HG03039 (cell line): ENCODE results near the gene CPLANE1.

Source experiments
- ATAC-seq: cut with Tn5 transposase; IDR thresholded peaks from one replicate; pipeline ENCODE4 v1.9.1; 2021; ENCODE audit warnings: mild to moderate bottlenecking, moderate library complexity; ENCODE audit not compliant: unreplicated experiment

Gene CPLANE1

DNA sequence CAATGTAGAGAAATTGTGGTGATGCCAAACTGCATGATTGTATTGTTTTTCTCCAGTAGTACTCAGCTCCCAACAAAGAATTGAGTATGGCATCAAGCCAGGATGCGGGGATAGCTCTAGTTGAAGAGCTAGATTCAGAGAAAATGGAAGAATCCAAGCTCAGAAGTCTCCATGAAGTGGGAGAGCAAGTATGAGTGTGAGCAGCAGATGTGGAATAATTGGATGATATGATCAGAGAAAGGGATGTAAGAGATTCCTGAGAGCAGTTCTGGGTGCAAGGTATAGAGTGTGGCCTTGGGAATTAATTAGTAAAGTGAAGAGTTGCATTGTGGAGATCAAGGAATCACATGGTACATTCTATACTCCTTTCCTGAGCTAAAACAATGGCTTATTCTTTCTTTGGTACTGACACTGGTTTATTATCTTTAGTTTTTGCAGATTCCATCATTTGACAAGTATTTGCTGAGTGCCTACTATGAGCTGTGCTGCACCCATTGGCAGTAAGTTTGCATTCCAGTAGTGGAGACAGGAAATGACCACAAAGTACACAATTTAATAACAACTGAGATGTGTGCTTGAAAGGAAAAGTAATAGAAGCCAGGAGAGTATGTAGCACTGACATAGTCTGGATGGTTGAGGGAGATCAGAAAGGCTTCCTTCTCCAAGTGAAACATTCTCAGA is 177.1 kb downstream of the CPLANE1 start:
- ATAC-seq, result no peak

- ATAC-seq, result no peak
Measured at GRCh38 chr5:37071487-37071886, 177.7 kb downstream of the CPLANE1 start.

DNA sequence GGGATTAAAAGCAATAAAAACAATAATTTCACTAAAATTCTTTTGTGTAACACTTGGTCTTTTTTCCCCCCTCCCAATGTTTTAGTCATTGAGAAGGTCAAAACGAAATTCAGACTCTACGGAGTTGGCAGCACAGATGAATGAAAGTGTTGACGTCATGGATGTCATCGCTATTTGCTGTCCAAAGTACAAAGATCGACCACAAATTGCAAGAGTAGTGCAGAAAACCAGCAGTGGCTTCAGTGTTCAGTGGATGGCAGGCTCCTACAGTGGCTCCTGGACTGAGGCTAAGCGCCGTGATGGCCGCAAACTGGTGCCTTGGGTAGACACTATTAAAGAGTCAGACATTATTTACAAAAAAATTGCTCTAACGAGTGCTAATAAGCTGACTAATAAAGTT is 184.7 kb downstream of the CPLANE1 start:
- no peak for ATAC-seq

DNA sequence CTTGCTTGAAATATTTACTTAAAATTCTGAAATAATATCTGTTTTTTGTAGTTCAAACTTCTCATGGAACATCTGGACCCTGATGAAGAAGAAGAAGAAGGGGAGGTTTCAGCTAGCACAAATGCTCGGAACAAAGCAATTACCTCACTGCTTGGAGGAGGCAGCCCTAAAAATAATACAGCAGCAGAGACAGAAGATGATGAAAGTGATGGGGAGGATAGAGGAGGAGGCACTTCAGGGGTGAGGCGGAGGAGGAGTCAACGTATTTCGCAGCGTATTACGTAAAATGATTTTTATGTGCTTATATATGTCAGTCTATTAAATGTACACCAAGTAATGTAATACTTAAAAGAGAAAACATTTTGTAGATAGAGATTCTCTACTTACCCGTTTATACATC is 185.4 kb downstream of the CPLANE1 start:
- no peak for ATAC-seq

DNA sequence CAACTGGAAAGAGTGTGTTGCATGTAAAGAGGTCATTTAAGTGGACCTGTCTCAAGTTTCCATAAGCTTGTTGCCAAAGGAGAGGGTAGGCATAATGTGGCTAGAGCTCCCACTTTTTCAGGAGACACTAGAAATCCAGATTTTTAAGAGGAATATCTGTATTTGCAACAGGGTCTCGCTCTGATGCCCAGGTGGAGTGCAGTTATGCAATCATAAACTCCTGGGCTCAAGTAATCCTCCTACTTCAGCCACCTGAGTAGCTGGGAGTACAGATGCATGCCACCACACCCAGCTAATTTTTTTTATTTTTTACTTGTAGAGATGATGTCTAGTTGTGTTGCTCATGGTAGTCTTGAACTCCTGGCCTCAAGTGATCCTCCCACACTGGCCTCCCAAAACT is 189.1 kb downstream of the CPLANE1 start:
- no peak for ATAC-seq

DNA sequence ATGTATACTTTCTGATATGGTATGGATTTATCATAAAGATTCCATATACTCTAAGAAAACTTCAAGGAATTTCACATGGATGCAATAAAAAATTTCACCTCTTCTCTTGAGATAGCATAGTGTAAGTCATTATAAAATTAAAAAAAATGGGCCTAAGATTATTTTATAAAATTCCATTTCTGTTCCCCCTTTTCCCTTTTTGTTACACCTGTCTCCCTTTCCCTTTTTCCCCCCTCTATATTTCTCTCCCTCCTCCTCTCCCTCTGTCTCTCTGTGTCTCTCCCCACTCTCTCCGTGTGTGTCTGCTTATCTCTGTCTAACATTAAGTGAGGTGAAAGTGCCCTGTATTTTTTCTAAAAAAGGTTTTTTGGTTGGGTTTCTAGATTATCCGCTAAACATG is 192.4 kb downstream of the CPLANE1 start:
- ATAC-seq, result no peak
